Panc1 (cell line): ENCODE measurements around the gene PTPRO. TPM values are rescaled to one million over a fixed set of nuclear protein-coding genes. Genes with fewer than 3 reads are reported as not detected.

Experiments used
- ATAC-seq: fragments of 200-7000 bp; cut with Tn5 transposase; 2 replicates; pipeline ENCODE4 v1.9.1; 2020; ENCODE audit warnings: mild to moderate bottlenecking, moderate library complexity
- BruUV-seq: library from RNA; stranded (reverse); fragments of 400-500 nt; replicated peaks from 2 replicates; lab custom pipeline; 2021; lab: Mats Ljungman, UMichigan
- CTCF ChIA-PET: fragments of 300-600 bp; sonication (Branson Sonifier 250); formaldehyde crosslinking; loops from one replicate; lab custom pipeline; 2022; ENCODE audit warnings: antibody characterized with exemption; lab: Charles Lee
- POLR2A ChIA-PET: fragments of 300-600 bp; sonication (Branson Sonifier 250); formaldehyde crosslinking; loops from one replicate; lab custom pipeline; 2022; ENCODE audit warnings: antibody characterized with exemption; lab: Charles Lee
- DNase-seq: peaks from one replicate; pipeline ENCODE4 v3.0.0-alpha.2; 2010; ENCODE audit warnings: low read depth, low spot score
- H3K27ac ChIP-seq: 2 replicates; pipeline ENCODE4 v1.5.1; 2011; ENCODE audit warnings: mild to moderate bottlenecking, low read length, inconsistent platforms
- H3K27me3 ChIP-seq: fragments of 200-500 bp; sonication (Bioruptor generic); 2 replicates; pipeline ENCODE4 v1.6.0; 2014; ENCODE audit warnings: low read length, inconsistent platforms; ENCODE audit not compliant: control insufficient read depth, insufficient read depth
- H3K36me3 ChIP-seq: fragments of 200-500 bp; sonication (Bioruptor generic); 2 replicates; pipeline ENCODE4 v1.5.1; 2014; ENCODE audit warnings: inconsistent platforms, mild to moderate bottlenecking, low read length, moderate library complexity; ENCODE audit not compliant: control insufficient read depth, insufficient read depth
- H3K4me1 ChIP-seq: 2 replicates; pipeline ENCODE4 v1.5.1; 2011; ENCODE audit warnings: inconsistent platforms, mild to moderate bottlenecking, low read length, moderate library complexity; ENCODE audit not compliant: control insufficient read depth, insufficient read depth
- H3K4me3 ChIP-seq, 2 experiments: 2 replicates each; pipeline ENCODE4 v1.5.1; 2011 to 2012; ENCODE audit warnings: low read depth in 2 of 2, low read length in 2 of 2, mild to moderate bottlenecking in 2 of 2, inconsistent platforms in 1 of 2, moderate library complexity in 1 of 2
- H3K9me3 ChIP-seq: fragments of 200-500 bp; sonication (Bioruptor generic); 2 replicates; pipeline ENCODE4 v1.5.1; 2014; ENCODE audit warnings: low read depth, mild to moderate bottlenecking, inconsistent platforms, low read length, moderate library complexity; ENCODE audit not compliant: control insufficient read depth, insufficient read depth
- POLR2AphosphoS5 ChIP-seq: IDR thresholded peaks from 2 replicates; pipeline ENCODE4 v1.6.1; 2012; ENCODE audit warnings: mild to moderate bottlenecking, low read depth, low read length, moderate library complexity
- SIN3A ChIP-seq: IDR thresholded peaks from 2 replicates; pipeline ENCODE4 v1.6.1; 2012; ENCODE audit warnings: low read depth, mild to moderate bottlenecking, low read length, moderate library complexity, borderline replicate concordance; ENCODE audit not compliant: insufficient read depth
- TCF7L2 ChIP-seq: IDR thresholded peaks from 2 replicates; pipeline ENCODE4 v1.6.1; 2011; ENCODE audit warnings: mild to moderate bottlenecking, low read depth, low read length, inconsistent platforms
- in situ Hi-C: cut with HindIII; loops from 2 replicates; pipeline ENCODE4 v1.10.0; 2016; ENCODE audit warnings: low sequenced_read_pairs, low pct_unique_long_range_greater_than_20kb
- intact Hi-C: fragments of 100-400 bp; cut with micrococcal nuclease; formaldehyde crosslinking; loops from one replicate; pipeline ENCODE4 v1.10.0; 2022; ENCODE audit not compliant: unreplicated experiment
- total RNA-seq: library from RNA; stranded (reverse); gene quantifications from one replicate; pipeline ENCODE4 v1.2.1, GENCODE V29; 2021; ENCODE audit not compliant: unreplicated experiment
- TF ChIP-seq, protein P1 (sequence below): fragments of 450-650 bp; IDR thresholded peaks from 2 replicates; pipeline ENCODE4 v1.5.1; 2017; ENCODE audit warnings: mild to moderate bottlenecking
- TF ChIP-seq, protein P2 (sequence below), 2 experiments: IDR thresholded peaks; 2 replicates each; pipeline ENCODE4 v1.6.1; 2011 to 2012; ENCODE audit warnings: low read depth in 2 of 2, control low read depth in 1 of 2, low read length in 1 of 2, mild to moderate bottlenecking in 1 of 2, moderate library complexity in 1 of 2; ENCODE audit not compliant: insufficient read depth in 1 of 2

PTPRO gene
- total RNA-seq, 1 experiment from 2014 or later: not detected

DNA sequence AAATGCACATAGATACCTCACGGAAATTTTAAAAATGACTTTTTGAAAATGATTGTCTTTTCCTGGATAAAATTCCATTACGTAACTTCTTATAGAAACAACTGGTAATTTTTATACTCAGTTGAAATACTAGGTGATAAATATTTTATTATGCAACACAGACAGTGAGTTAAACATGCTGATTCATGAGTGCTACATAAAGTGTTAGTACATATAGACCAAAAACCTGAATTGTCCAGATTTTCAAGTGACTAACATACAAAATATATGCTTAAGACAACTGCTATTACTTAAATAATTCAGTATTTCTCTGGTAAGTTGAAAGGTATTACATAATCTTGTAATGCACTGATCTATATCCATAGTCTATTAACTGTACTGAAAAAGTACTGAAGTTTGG is 11.9 kb downstream of the PTPRO start:
- no peak for DNase-seq
- ChIA-PET POLR2A (no interaction called here), CTCF (no interaction called here)
- intact Hi-C loops (no loop called here), in situ Hi-C loops (no loop called here)
- Histone ChIP-seq H3K36me3 (no peaks in the 10 kb centered on the region), H3K27ac (no peak overlapping the region), H3K4me1 (no peaks in the 10 kb centered on the region), H3K9me3 (no peaks in the 10 kb centered on the region), H3K4me3 (no peak overlapping the region), H3K27me3 (no peaks in the 10 kb centered on the region)
- no TSS peak for BruUV-seq
- TF ChIP-seq TCF7L2: no peak
- TF ChIP-seq POLR2AphosphoS5: no peak
- TF ChIP-seq, protein P1, sequence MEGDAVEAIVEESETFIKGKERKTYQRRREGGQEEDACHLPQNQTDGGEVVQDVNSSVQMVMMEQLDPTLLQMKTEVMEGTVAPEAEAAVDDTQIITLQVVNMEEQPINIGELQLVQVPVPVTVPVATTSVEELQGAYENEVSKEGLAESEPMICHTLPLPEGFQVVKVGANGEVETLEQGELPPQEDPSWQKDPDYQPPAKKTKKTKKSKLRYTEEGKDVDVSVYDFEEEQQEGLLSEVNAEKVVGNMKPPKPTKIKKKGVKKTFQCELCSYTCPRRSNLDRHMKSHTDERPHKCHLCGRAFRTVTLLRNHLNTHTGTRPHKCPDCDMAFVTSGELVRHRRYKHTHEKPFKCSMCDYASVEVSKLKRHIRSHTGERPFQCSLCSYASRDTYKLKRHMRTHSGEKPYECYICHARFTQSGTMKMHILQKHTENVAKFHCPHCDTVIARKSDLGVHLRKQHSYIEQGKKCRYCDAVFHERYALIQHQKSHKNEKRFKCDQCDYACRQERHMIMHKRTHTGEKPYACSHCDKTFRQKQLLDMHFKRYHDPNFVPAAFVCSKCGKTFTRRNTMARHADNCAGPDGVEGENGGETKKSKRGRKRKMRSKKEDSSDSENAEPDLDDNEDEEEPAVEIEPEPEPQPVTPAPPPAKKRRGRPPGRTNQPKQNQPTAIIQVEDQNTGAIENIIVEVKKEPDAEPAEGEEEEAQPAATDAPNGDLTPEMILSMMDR: no peak
- TF ChIP-seq, protein P2, sequence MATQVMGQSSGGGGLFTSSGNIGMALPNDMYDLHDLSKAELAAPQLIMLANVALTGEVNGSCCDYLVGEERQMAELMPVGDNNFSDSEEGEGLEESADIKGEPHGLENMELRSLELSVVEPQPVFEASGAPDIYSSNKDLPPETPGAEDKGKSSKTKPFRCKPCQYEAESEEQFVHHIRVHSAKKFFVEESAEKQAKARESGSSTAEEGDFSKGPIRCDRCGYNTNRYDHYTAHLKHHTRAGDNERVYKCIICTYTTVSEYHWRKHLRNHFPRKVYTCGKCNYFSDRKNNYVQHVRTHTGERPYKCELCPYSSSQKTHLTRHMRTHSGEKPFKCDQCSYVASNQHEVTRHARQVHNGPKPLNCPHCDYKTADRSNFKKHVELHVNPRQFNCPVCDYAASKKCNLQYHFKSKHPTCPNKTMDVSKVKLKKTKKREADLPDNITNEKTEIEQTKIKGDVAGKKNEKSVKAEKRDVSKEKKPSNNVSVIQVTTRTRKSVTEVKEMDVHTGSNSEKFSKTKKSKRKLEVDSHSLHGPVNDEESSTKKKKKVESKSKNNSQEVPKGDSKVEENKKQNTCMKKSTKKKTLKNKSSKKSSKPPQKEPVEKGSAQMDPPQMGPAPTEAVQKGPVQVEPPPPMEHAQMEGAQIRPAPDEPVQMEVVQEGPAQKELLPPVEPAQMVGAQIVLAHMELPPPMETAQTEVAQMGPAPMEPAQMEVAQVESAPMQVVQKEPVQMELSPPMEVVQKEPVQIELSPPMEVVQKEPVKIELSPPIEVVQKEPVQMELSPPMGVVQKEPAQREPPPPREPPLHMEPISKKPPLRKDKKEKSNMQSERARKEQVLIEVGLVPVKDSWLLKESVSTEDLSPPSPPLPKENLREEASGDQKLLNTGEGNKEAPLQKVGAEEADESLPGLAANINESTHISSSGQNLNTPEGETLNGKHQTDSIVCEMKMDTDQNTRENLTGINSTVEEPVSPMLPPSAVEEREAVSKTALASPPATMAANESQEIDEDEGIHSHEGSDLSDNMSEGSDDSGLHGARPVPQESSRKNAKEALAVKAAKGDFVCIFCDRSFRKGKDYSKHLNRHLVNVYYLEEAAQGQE (IDR thresholded peaks at IDR 0.05; ENCODE audit: insufficient read depth in 1 of 2, low read depth in 2 of 2, low read length in 1 of 2): no peak
- TF ChIP-seq SIN3A: no peak
- ATAC-seq: no peak

DNA sequence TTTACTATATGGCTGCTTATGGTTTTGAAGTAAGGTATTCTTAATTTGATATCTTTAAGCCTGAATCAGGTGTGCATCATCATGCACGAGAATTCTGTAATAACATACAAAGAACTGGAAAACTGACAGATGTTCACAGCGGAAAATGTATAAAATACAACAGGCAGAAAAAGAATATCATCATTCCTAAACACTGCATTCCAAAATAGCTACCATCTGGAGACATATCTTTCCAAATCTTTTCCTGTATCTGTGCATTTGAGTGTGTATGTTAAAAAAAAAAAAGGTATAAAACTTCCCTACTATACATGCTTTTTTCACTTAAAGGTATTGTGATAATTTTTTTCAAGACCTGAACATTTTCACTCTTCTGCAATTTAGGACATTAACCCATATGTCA is 13.7 kb downstream of the PTPRO start:
- CTCF ChIA-PET: no interaction called here
- Histone ChIP-seq H3K27ac (no peak overlapping the region), H3K4me3 (no peak overlapping the region), H3K36me3 (no peaks in the 10 kb centered on the region), H3K27me3 (no peaks in the 10 kb centered on the region), H3K9me3 (no peaks in the 10 kb centered on the region), H3K4me1 (no peaks in the 10 kb centered on the region)
- intact Hi-C loops: no loop called here
- no TSS peak for BruUV-seq
- ATAC-seq: no peak
- in situ Hi-C loops: no loop called here
- TF ChIP-seq SIN3A (no peak), POLR2AphosphoS5 (no peak), TCF7L2 (no peak)
- TF ChIP-seq, protein P2 (IDR thresholded peaks at IDR 0.05; ENCODE audit: insufficient read depth in 1 of 2, low read depth in 2 of 2, low read length in 1 of 2): no peak
- TF ChIP-seq, protein P1: no peak
- no peak for DNase-seq
- POLR2A ChIA-PET: no interaction called here
